GM21360 (cell line): ENCODE results near the gene XPO4.
A peak's percentile ranks its signal among the peaks of the same experiment; 100 is the strongest.
"Not testable (repeated sequence)": the region's sequence is repeated elsewhere in the genome, so short reads cannot be mapped to it uniquely, and the experiment has no call there.

Experiments used
- ATAC-seq: cut with Tn5 transposase; IDR thresholded peaks from one replicate; pipeline ENCODE4 v1.9.1; 2021; ENCODE audit warnings: mild to moderate bottlenecking, moderate library complexity; ENCODE audit not compliant: unreplicated experiment

The XPO4 gene

DNA sequence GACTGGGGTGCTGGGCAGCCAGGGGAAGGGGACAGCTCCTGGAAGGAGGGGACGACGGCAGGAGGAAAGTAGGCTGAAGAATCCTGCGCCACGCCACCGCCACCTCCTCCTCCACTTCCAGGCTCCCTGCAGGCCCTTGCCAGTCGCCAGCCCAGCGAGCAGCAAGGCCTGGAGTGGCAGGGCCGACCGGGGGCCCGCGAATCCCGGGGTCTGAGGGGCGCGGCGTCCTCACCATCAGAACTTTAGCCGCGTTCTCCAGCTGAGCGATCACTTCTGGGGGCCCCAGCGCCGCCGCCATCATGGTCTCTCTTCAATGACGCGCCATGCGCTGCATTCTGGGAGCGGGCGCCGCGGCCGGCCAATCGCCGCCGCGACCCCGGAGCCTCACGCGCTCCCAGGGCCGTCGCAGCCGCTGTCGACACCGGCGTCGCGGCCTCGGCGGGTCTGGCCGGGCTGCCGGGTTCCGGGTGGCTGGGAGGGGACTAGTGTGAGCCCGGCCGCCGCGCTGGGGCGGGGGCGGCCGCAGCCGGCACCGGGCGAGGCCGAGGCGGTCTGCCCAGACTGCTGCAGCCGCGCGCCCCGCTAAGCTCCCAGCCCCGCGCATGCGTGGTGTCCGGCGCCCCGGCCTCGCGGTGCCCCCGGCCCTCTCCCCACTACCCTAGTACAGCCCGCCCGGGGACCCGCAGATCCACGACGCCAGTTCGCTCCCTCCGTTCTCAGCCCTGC is at the start of gene XPO4:
Gene XPO4 (minus strand): TSS at position 309 of the 726 bp plus-strand sequence. CDS start 8 bp downstream, at position 301.
- peak; percentile 83 for ATAC-seq

DNA sequence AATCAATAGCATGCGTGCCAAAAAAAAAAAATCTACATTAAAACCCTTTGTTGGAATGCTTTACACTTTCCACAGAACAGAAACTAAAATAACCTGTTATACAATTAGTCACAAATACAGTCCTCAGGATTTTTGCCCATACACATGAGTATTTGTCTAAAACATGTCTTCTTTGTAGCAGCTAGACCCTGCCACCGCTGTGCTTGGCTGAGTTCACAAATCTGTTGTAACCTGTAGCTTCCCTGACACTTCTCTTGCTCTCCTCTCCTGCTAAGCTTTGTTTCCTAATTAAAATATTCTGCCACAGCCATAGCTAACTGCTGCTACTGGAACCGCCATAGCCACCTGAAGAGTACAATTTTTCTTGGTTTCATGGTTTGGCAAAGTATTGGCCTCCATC is 45.5 kb upstream of the XPO4 start:
- ATAC-seq: not testable (repeated sequence)

DNA sequence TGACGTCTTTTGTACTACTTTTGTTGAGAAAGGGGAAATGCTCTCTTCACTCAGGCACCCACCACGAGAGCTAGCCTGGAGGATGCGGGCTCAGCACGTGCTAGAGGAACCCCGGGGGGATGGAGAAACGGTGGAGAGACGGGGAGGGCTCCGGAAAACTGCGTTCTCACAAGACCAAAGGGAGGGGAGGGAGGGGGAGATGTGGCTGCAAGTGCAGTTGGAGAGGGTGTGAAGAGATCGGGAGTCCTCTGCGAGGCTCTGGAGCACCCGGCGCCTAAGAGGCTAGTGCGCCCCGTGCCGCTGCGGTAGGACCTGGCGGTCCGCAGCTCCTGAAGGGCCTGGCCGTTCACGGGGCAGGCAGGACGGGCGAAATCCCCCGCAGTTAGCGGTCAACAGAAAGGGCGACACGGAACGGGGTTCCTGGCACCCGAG is 43.4 kb upstream of the XPO4 start:
- no peak for ATAC-seq

DNA sequence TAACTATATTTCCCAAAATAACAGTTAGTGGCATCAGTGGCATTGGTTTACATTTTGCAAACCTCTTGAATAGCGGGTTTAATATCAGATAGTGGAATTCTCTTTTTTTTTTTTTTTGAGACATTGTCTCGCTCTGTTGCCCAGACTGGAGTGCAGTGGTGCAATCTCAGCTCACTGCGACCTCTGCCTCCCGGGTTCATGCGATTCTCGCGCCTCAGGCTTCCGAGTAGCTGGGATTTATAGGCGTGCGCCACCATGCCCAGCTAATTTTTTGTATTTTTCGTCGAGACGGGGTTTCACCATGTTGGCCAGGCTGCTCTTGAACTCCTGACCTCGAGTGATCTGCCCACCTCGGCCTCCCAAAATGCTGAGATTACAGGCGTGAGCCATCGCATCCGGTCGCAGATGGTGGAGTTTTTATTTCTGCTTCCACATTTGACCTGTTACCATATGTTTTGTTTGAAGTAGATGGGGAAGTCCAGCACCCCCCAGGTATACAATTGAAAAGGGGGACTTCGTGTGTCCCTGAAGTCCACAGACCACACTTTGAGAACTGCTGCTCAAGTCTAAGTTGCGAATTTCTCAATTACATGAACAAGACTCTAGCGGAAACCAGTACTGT is 40.5 kb upstream of the XPO4 start:
- ATAC-seq: no peak

DNA sequence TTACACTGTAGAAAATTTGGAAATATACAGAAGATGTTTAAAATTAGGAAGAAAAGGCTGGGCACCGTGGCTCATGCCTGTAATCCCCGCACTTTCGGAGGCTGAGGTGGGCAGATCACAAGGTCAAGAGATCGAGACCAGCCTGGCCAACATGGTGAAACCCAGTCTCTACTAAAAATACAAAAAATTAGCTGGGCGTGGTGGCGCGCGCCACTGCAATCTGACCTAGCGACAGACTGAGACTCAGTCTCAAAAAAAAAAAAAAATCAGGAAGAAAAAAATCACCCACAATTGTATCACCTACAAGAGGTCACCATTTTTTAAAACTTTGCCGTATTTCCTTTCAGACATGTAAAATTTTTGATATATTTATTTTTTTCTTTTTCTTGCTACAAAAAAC is 38.0 kb upstream of the XPO4 start:
- ATAC-seq: not testable (repeated sequence)

DNA sequence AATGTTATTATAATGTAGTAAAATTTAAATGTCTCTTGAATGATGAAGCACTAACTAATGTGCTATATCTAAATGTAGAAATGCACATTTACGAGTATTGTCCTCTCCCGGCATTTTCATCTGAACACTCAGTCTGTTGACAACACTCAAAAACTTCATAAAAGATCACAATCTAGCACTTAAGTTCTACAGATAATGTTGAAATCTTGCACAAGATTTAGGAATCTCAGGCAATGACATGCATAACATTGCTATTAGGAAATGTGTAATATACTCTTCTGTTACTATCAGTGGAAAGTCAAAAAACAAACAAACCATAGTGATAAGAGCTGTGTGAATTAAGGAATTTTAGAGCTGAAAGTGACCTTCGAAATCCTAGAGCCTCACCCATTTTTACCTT is 37.5 kb upstream of the XPO4 start:
- no peak for ATAC-seq

DNA sequence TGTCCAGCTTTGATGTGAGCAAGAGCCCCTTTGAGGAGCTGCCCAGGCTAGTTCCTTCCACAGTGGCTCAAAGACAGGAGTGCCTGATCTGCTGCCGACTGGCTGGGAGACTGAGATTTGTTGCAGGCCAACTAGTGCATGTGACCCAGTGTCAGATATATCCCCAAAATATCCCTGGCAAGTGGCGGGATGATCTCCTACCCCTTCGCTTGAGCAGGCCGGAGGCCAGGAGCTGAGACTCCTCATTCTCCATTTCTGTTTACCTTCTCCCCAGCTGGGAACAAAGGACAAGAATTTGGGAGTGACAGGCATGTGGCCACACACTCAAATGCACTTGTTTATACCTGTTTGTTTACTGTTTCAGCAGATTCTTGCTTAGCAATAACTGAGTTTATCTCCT is 37.1 kb upstream of the XPO4 start:
- no peak for ATAC-seq

DNA sequence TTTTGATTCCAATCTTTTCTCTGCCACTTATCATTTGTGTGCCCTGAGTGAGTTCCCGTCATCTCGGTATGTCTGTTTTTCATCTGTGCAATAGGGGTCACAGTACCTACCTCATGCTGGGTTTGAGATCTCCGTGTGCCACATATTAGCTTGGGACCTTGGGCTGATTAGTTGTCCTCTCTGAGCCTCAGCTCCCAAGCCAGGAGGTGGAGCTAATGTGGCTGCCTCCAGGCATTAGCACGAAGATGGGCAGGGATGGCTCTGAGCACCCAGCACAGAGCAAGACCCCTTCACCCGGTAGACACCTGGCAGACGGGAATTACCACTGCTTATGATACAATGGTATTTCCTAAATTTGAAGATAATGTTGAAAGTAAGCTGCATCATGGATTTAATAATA is 35.8 kb upstream of the XPO4 start:
- ATAC-seq: no peak

DNA sequence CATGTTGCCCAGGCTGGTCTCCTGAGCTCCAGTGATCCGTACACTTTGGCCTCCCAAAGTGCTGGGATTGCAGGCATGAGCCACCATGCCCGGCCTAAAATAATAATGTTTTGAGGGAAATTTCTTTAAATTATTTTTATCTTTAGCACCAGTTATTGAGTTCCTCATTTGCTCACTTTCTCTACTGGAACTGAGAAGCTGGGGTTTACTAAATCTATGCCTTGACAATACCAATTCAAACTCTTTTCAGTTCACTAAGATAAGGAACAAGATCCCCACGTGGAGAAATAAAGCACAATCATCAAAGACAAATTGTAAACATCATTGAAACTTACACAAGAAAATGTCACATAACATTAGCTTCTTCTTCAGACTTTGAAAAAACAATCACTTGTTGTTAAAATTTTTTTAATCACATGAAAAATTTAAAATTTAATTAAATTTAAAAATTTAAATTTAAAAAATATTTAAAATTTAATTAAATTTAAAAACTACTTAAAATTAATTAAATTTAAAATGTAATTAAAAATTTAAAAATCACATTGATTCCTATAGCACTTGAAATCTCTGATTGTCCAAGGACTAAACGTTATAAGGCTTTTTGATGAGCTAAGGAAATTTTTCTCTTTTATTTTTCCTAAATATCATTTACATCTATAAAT is 25.2 kb upstream of the XPO4 start:
- no peak for ATAC-seq

DNA sequence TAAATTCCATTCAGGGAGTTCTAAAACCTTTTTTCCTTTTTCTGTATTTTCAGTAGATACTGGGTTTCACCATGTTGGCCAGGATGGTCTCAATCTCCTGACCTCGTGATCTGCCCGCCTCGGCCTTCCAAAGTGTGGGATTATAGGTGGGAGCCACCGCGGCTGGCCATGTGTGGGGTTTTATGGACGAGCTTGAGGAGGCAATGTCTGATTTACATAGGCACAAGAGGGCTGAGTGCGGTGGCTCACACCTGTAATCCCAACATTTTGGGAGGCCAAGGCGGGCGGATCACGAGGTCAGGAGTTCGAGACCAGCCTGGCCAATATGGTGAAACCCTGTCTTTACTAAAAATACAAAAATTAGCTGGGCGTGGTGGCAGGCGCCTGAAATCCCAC is 22.8 kb upstream of the XPO4 start:
- not testable (repeated sequence) for ATAC-seq

DNA sequence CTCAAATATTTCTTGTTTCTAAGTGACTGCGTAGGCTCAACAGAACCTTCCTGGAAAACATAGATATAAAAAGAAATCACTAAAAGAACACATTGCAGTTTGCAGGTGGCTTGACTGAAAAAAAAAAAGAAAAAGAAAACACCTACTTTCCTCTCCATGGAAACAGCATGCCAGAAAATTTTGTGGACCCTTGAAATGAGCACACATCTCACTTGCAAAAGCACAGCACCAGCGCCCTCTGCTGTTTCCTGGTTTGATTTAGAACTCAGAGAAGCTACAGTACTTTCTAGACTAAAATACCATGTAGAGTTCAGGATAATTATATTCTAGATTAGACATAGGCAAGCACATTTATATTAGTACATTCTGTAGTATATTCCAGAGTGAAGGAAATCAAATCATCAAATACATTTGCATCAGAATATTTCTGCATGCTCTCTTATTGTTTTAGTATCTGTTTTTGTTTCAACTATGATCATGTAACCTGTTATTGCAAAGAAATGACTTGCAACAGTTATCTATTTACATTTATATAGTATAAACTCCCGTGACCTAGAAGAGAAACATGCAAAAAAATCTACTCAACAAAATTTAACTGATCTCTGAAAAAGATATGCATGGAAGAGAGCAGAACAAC is 22.3 kb upstream of the XPO4 start:
- ATAC-seq: no peak

DNA sequence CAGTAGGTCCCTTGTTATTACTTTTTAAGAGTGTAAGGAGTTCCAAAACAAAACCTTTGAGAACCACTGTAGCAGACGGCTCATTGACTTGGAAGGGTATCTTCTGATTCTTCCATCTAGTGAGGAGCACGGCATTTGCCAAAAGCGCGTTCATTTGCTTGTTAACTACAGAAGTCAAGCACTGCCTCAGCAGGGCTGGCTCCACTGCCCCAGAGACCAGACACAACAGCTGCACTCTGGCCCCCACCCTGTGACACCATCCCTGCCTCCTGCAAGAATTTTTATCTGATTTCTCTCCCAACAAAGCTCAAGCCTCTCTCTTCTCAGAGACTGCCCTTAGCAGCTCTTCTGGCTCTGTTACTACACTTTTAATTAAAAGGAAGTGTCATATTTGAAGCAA is 20.7 kb upstream of the XPO4 start:
- ATAC-seq: no peak

DNA sequence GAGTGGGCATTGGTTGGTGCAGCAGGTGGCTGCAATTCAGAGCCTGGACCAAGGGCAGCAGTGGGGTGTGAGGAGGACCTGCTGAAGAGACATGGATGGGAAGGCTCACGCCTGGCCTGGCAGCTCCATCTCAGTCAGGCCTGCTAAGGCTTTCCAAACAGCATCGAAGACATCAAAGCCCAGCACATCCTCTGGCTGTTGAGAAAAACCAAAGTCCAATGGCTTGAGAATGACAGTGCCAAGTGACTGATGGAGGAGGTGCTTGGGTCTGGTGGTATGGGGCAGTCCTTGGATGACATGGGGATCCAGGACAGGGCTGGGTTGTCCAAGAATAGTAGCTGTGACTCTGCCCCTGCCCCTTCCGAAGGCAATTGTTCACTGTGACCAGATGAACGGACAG is 19.0 kb upstream of the XPO4 start:
- no peak for ATAC-seq

DNA sequence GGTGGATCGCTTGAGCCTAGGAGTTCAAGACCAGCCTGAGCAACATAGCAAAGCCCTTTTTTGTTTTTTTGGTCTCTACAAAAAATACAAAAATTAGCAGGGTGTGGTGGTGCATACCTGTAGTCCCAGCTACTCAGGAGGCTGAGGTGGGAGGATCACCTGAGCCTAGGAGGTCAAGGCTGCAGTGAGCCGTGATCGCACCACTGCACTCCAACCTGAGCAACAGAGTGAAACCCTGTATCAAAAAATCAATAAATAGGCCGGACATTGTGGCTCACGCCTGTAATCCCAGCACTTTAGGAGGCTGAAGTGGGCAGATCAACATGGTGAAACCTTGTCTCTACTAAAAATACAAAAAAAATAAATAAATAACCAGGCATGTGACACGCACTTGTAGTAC is 13.1 kb upstream of the XPO4 start:
- not testable (repeated sequence) for ATAC-seq

DNA sequence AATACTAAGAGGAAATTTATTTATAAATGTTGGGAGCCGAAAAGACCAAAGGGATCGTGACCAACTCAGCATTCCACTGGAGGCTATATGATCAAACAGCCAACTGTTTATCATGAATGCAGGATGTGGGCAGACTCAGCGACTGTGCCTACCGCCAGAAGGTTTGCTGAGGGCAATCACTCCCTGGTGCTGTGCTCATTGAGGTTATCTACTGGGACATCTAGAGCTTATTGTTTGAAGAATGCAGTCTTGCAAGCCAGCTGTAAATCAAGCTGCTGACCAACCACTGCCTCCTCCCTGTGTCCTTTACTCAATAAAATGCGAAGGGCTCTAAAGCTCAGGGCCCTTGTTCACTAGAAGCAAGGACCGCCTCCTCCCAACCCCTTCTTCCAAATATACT is 8.5 kb upstream of the XPO4 start:
- no peak for ATAC-seq

DNA sequence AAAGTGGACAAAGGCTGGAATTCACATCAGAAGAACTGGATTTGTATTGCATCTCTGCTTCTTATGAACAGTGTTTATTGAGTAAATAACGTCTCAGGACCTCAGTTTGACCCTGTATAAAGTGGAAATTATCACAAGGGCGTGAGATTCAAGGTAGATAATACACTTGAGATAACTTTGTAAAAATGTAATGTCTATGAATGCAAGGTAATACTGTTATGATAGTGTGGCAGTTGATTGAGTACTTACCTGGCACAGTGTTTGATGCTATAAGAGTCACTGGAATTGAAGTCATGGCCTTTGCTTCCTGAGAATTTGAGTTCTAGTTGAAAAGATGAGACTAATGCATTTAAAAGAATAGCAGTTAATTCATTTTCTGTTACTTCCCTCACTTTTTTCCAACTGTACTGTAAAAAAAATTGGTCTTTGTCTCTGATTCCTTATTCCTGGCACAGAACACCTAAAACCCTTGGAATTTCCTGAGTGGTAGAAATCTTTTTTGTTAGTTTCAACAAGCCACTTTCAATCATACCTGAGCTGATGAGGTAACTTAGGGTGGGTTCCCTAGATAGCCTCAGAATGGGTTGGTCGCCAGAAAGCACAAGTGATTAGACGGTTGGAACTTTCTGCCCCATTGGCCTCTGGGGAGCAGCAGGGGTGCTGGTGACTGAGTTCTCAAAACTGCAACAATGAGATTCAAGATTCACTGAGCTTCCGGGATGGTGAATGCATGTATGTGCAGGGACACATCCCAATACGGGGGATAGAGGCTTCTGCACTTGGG is 6.4 kb upstream of the XPO4 start:
- ATAC-seq: no peak

DNA sequence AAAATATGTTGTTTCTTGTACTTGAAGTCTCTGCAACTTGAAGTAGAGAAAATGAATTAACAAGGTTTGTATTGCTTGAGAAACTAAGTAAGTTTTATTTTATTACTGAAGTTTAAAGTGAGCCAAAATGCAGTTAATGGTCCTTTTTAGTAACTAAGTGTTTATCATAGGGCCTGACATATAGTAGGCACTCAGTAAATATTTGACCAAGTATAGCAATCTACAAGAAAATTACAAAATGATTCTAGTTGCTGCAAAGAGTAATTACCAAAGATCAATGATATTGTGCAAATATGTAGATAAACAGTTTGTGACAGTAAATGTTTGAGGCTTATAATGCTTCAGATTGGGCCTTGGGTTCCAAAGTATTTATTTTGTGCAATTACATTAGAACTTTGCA is 2.4 kb upstream of the XPO4 start:
- ATAC-seq: no peak

DNA sequence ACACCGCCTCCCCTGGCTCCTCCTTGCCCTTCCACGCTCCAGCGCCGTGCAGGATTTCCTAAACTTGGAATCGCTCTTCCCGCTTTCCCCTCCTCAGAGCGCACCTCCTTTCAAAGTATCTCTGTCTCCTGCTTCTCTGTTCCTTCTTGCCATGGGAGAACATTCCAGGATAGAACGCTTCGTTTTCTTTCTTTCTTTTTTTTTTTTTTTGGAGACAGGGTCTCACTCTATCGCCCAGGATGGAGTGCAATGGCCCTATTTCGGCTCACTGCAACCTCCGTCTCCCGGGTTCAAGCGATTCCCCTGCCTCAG is 574 bp upstream of the XPO4 start:
- no peak for ATAC-seq

DNA sequence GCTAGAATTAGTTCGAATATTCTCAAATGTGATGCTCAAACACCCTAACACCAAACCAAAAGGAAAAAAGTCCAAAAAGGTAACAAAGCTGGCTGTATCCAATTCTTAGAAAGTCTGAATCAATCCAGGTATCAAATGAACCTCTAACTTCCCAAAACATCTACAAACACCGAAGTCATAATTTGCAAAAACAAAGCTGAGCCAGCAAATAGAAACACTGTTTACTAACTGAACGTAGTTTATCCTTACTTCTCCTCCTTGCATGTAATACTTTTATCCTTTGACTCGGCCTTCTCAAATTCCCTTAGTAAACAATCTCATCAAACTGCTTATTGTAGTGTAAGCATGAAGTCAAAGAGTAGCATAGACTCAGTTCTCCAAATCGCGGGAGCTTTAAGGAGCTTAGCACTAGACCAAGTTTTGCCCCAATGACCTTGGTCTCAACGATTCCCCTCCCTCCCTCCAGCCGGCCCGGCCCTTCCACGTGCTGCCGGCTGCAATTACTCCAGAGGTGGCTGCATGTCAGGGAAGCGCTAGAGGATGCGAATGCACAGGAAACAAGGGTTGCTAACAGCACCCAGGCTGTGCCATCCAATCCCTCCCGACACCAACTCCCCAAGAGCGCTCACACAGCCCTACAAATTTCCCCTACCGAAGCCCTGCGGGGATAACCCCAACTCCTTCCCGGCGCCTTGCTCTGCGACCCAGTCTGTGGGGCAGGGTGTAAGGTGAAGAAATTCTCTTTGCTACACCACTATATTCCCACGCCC is 693 bp downstream of the XPO4 start:
- ATAC-seq: peak; percentile 31

DNA sequence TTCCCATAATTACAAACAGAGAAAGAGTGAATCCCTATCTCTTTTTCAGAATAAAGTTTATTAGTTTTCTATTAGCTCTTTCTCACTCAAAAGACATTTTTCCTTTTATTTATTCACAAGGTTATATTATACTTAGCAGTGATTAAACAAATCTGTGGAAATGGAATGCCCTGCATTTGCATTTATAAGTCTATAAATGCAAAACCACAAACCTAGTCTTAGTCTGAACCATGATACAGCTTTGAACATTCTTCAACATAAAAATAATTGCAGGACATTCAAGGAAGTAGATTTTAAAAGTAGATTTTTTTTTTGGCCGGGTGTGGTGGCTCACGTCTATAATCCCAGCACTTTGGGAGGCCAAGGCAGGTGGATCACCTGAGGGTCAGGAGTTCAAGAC is 8.3 kb downstream of the XPO4 start:
- ATAC-seq: no peak
